Liver (tissue), 9 donors: Measurements from ENCODE around the gene SNRNP48. TPM values are rescaled to one million over a fixed set of nuclear protein-coding genes. Genes with fewer than 3 reads are reported as not detected.

Source experiments
- DNase-seq: peaks from one replicate; pipeline ENCODE4 v3.0.0-alpha.2; 2017; ENCODE audit warnings: low spot score
- H3K27ac ChIP-seq, 2 donors: one replicate each; pipeline ENCODE4 v1.7.0; 2013; ENCODE audit warnings: inconsistent platforms in 2 of 2, low read length in 2 of 2, control low read depth in 1 of 2, low read depth in 1 of 2, mild to moderate bottlenecking in 1 of 2
- H3K27me3 ChIP-seq, 4 donors: one replicate each; pipeline versions ENCODE4 v1.6.1 to v1.7.0; 2013; ENCODE audit warnings: low read length in 3 of 4, inconsistent platforms in 1 of 4, mild to moderate bottlenecking in 1 of 4, moderate library complexity in 1 of 4; ENCODE audit not compliant: control insufficient read depth in 4 of 4, insufficient read depth in 4 of 4
- H3K36me3 ChIP-seq, 4 donors: one replicate each; pipeline versions ENCODE4 v1.6.1 to v1.7.0; 2013; ENCODE audit warnings: low read length in 3 of 4, mild to moderate bottlenecking in 3 of 4, low read depth in 1 of 4, moderate library complexity in 1 of 4; ENCODE audit not compliant: control insufficient read depth in 4 of 4, insufficient read depth in 3 of 4
- H3K4me1 ChIP-seq, 4 donors: one replicate each; pipeline versions ENCODE4 v1.6.1 to v1.7.0; 2013; ENCODE audit warnings: low read length in 3 of 4, mild to moderate bottlenecking in 3 of 4, moderate library complexity in 1 of 4; ENCODE audit not compliant: control insufficient read depth in 4 of 4, insufficient read depth in 4 of 4
- H3K4me3 ChIP-seq, 3 donors: one replicate each; pipeline versions ENCODE4 v1.6.1 to v1.7.0; 2013; ENCODE audit warnings: low read length in 3 of 3, control low read depth in 1 of 3, low read depth in 1 of 3, mild to moderate bottlenecking in 1 of 3
- H3K9ac ChIP-seq, 2 donors: one replicate each; pipeline ENCODE4 v1.7.0; 2013; ENCODE audit warnings: low read length in 2 of 2, mild to moderate bottlenecking in 2 of 2, moderate library complexity in 2 of 2, control low read depth in 1 of 2, low read depth in 1 of 2
- H3K9me3 ChIP-seq, 4 donors: one replicate each; pipeline versions ENCODE4 v1.6.1 to v1.7.0; 2013; ENCODE audit warnings: low read length in 3 of 4; ENCODE audit not compliant: control insufficient read depth in 4 of 4
- EGR1 ChIP-seq, 2 donors: IDR thresholded peaks; 2 replicates each; pipeline ENCODE4 v1.6.1; 2016 to 2018; ENCODE audit warnings: antibody characterized with exemption in 2 of 2, low read depth in 2 of 2
- GABPA ChIP-seq, 2 donors: IDR thresholded peaks in 1 of 2; conservative IDR thresholded peaks in 1 of 2; 2 replicates each; pipeline ENCODE4 v1.6.1; 2016; ENCODE audit warnings: antibody characterized with exemption in 2 of 2, mild to moderate bottlenecking in 1 of 2, moderate library complexity in 1 of 2
- JUND ChIP-seq, 2 donors: IDR thresholded peaks; 2 replicates each; pipeline ENCODE4 v1.6.1; 2016; ENCODE audit warnings: antibody characterized with exemption in 2 of 2
- RAD21 ChIP-seq, 2 donors: IDR thresholded peaks; 2 replicates each; pipeline ENCODE4 v1.6.1; 2016; ENCODE audit warnings: antibody characterized with exemption in 2 of 2, mild to moderate bottlenecking in 2 of 2
- SP1 ChIP-seq: IDR thresholded peaks from 2 replicates; pipeline ENCODE4 v1.6.1; 2018; ENCODE audit warnings: antibody characterized with exemption, mild to moderate bottlenecking
- WGBS: extraction: QIAGEN DNeasy Blood & Tissue Kit; methylation state at CpG from one replicate; pipeline ENCODE4 v1.1.7; 2013; 5-methylcytosine and 5-hydroxymethylcytosine counted together
- polyA plus RNA-seq, 2 donors: library from polyadenylated mRNA; stranded (reverse) in 1 of 2; unstranded in 1 of 2; fragments of 200-250 nt in 1 of 2; fragments of >200 nt in 1 of 2; fragmentation: Nextera tagmentation in 1 of 2; extraction: Ambion mirVana in 1 of 2; gene quantifications; one replicate each; pipeline versions ENCODE4 v1.2.1 to v1.2.3, GENCODE V29; 2013 to 2015
- total RNA-seq, 2 donors: library from RNA; depleted of rRNA; stranded (reverse); fragments of >200 nt; gene quantifications; one replicate each; pipeline ENCODE4 v1.2.3, GENCODE V29; 2014
- TF ChIP-seq, protein P1 (sequence below): IDR thresholded peaks from 2 replicates; pipeline ENCODE4 v1.6.1; 2016; ENCODE audit warnings: antibody characterized with exemption, mild to moderate bottlenecking
- TF ChIP-seq, protein P2 (sequence below): fragments of 150-350 bp; IDR thresholded peaks from 2 replicates; pipeline ENCODE4 v1.5.1; 2017; ENCODE audit warnings: improper control_type of control experiment, low read depth, low read length; ENCODE audit not compliant: missing input control
- TF ChIP-seq, protein P3 (sequence below): IDR thresholded peaks from 2 replicates; pipeline ENCODE4 v1.6.1; 2016; ENCODE audit warnings: antibody characterized with exemption
- donor health status: healthy.
- donor health status: healthy.
- donor health status: healthy.
- donor health status: healthy.
- donor health status: healthy.

Gene SNRNP48
- total and polyA plus RNA-seq, 4 donors = 5.0 to 9.7 (median 8.4) TPM

DNA sequence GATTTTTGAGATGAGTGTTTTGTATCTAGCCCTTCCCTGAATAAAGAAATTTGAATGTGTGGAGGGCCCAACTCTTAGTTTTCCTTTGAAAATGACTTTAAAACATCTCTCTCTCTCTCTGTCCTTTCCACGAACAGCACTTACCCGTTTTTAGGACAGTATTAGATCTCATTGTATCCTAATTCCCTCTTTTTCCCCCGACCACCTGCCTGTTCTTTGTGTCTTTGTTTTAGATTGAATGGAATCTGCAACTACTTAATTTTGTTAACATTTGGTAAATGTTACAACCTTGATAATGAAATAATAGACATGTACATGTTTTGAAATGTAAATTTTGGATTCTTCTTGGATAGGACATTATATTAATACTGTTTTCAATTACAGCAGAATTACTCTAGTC lies 45.4 kb upstream of the SNRNP48 start:
- WGBS = 41% methylated on average over 3 of the region's 3 CpGs
- Histone ChIP-seq H3K4me3 (peak overlapping the region in 1 of 3 donors; percentile 93), H3K36me3 (no peaks in the 10 kb centered on the region), H3K4me1 (peaks cover 7 to 55% (median 29%) of the 10 kb centered on the region in 4 donors), H3K9me3 (no peaks in the 10 kb centered on the region), H3K9ac (peak overlapping the region; percentile 56 to 94), H3K27me3 (no peaks in the 10 kb centered on the region), H3K27ac (peak overlapping the region; percentile 80 to 95)
- TF ChIP-seq EGR1 (IDR thresholded peaks at IDR 0.05; ENCODE audit: low read depth in 2 of 2) (no peak), GABPA (IDR thresholded peaks at IDR 0.05 in 1 of 2, conservative IDR thresholded peaks at IDR 0.05 in 1 of 2) (no peak), RAD21 (IDR thresholded peaks at IDR 0.05) (no peak)
- TF ChIP-seq, protein P1, sequence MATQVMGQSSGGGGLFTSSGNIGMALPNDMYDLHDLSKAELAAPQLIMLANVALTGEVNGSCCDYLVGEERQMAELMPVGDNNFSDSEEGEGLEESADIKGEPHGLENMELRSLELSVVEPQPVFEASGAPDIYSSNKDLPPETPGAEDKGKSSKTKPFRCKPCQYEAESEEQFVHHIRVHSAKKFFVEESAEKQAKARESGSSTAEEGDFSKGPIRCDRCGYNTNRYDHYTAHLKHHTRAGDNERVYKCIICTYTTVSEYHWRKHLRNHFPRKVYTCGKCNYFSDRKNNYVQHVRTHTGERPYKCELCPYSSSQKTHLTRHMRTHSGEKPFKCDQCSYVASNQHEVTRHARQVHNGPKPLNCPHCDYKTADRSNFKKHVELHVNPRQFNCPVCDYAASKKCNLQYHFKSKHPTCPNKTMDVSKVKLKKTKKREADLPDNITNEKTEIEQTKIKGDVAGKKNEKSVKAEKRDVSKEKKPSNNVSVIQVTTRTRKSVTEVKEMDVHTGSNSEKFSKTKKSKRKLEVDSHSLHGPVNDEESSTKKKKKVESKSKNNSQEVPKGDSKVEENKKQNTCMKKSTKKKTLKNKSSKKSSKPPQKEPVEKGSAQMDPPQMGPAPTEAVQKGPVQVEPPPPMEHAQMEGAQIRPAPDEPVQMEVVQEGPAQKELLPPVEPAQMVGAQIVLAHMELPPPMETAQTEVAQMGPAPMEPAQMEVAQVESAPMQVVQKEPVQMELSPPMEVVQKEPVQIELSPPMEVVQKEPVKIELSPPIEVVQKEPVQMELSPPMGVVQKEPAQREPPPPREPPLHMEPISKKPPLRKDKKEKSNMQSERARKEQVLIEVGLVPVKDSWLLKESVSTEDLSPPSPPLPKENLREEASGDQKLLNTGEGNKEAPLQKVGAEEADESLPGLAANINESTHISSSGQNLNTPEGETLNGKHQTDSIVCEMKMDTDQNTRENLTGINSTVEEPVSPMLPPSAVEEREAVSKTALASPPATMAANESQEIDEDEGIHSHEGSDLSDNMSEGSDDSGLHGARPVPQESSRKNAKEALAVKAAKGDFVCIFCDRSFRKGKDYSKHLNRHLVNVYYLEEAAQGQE = no peak
- no peak for DNase-seq

DNA sequence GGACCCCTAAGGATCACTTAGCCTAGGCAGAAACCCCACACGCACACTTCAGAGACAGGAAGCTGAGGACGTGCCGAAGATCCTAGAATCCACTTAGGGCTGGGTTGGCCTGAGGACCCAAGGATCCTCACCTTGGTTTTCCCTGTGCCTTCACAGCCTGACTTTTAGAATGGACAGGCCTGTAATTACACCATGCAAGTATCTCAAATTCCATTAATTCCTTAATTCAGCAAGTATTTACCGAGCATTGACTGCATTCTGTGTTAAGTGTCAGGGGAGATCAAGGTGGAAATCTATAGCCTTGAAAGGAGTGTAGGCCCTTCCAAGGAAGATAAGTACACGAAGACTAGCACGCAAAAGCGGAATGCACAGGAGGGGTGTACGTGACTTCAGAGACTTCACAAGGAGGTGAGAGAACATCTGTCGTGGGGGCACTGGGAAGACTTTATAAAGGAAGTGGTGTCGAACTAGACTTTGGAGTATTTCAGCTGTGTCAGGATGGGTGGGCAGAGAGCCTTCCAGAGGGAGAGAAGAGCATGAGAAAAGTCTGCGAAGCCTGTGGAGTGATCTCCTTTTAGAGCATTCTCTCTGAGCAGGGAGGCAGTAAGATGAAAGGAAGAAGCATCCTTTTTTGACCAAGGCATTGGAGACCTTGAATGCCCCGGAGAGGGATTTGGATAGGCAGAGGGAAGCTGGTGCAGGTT lies 44.5 kb upstream of the SNRNP48 start:
- TF ChIP-seq, protein P2, sequence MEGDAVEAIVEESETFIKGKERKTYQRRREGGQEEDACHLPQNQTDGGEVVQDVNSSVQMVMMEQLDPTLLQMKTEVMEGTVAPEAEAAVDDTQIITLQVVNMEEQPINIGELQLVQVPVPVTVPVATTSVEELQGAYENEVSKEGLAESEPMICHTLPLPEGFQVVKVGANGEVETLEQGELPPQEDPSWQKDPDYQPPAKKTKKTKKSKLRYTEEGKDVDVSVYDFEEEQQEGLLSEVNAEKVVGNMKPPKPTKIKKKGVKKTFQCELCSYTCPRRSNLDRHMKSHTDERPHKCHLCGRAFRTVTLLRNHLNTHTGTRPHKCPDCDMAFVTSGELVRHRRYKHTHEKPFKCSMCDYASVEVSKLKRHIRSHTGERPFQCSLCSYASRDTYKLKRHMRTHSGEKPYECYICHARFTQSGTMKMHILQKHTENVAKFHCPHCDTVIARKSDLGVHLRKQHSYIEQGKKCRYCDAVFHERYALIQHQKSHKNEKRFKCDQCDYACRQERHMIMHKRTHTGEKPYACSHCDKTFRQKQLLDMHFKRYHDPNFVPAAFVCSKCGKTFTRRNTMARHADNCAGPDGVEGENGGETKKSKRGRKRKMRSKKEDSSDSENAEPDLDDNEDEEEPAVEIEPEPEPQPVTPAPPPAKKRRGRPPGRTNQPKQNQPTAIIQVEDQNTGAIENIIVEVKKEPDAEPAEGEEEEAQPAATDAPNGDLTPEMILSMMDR = no peak
- TF ChIP-seq, protein P1 = no peak
- TF ChIP-seq RAD21 (IDR thresholded peaks at IDR 0.05) = no peak
- TF ChIP-seq GABPA (IDR thresholded peaks at IDR 0.05 in 1 of 2, conservative IDR thresholded peaks at IDR 0.05 in 1 of 2) = no peak
- TF ChIP-seq, protein P3, sequence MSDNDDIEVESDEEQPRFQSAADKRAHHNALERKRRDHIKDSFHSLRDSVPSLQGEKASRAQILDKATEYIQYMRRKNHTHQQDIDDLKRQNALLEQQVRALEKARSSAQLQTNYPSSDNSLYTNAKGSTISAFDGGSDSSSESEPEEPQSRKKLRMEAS = no peak
- no peak for TF ChIP-seq JUND (IDR thresholded peaks at IDR 0.05)
- no peak for TF ChIP-seq SP1
- H3K9ac ChIP-seq = peak overlapping the region; percentile 42 to 94
- H3K36me3 ChIP-seq = no peaks in the 10 kb centered on the region
- WGBS = 90% methylated on average over 12 of the region's 12 CpGs
- H3K27ac ChIP-seq = peak overlapping the region; percentile 7 to 16
- H3K4me1 ChIP-seq = peaks cover 10 to 63% (median 31%) of the 10 kb centered on the region in 4 donors
- no peak for DNase-seq
- H3K9me3 ChIP-seq = no peaks in the 10 kb centered on the region
- H3K4me3 ChIP-seq = no peak overlapping the region
- H3K27me3 ChIP-seq = no peaks in the 10 kb centered on the region
